Stimulated activated CD8-positive, alpha-beta memory T cell treated with anti-CD3 and anti-CD28 coated beads, Interleukin-12 subunit alpha, Interleukin-12 subunit beta, amount 100 ng/mL, for 1 hour (primary cell): Measurements from ENCODE around the gene KCNMB2.
"Not testable (repeated sequence)": the region's sequence is repeated elsewhere in the genome, so short reads cannot be mapped to it uniquely, and the experiment has no call there.

Source experiments
- DNase-seq: peaks from one replicate; pipeline ENCODE4 v3.0.0-alpha.2; 2020; ENCODE audit warnings: low read depth

The KCNMB2 gene

GRCh38 chr3:178703268-178703975, 167.2 kb downstream of the KCNMB2 start:
- DNase-seq = no peak

GRCh38 chr3:178705925-178706324, 169.7 kb downstream of the KCNMB2 start:
- DNase-seq = no peak

DNA sequence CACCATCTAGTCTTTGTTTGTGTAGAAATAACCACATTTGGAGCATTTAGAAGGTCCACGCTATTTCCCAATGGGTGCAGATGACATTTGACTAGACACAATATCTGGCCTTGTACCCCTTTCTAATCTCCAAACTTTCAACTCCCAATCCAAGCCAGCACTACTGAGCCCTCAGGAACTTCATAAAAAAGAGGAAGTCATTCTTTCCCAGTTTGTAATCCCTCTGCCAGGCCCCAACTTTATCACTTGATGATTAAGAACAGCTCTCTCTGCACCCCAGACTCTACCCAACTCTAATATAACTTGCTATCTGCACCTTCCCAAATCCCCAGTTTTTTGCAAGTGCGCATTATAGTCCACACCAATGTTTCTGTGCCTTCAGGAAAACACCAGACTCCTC, 170.2 kb downstream of the KCNMB2 start:
- DNase-seq = no peak

GRCh38 chr3:178707311-178708031, 171.2 kb downstream of the KCNMB2 start:
- DNase-seq = no peak

DNA sequence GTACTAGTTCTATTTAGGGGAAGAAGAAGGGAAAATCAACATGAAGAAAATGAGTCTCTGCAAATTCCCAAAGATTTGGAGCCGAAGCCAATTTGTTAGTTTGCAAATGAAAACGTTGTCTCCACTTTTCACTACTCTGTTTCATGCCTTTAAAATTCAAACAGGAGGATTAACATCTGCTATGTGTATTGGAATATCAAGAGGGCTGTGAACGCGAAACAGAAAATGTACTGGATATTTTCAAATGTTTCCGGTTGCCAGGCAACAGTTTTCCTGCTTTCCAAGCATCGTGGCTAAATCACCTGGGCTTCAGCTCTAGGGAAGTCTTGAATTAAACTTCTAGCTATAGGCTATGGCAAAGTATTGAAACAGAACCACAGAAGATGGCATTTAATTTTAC, 172.8 kb downstream of the KCNMB2 start:
- no peak for DNase-seq

DNA sequence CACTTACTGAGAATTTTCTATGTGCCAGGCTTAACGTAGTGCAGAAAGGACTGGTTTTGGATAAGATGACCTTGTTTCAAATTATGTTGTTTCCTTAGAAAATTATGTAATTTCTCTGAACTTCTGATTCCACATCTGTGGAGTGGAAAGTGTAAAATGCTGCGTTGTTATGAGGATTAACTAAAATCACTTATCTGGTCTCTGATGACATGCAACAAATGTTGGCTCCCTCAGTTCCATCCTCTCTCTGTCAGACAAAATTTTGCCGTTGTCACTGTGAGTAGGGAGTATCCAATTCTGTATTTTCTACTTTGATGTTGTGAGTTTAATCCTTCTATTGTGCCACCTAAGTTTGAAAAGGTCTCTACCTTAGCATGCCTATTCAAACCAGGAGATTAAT, 175.5 kb downstream of the KCNMB2 start:
- no peak for DNase-seq

GRCh38 chr3:178712247-178712646, 176.0 kb downstream of the KCNMB2 start:
- DNase-seq = no peak

DNA sequence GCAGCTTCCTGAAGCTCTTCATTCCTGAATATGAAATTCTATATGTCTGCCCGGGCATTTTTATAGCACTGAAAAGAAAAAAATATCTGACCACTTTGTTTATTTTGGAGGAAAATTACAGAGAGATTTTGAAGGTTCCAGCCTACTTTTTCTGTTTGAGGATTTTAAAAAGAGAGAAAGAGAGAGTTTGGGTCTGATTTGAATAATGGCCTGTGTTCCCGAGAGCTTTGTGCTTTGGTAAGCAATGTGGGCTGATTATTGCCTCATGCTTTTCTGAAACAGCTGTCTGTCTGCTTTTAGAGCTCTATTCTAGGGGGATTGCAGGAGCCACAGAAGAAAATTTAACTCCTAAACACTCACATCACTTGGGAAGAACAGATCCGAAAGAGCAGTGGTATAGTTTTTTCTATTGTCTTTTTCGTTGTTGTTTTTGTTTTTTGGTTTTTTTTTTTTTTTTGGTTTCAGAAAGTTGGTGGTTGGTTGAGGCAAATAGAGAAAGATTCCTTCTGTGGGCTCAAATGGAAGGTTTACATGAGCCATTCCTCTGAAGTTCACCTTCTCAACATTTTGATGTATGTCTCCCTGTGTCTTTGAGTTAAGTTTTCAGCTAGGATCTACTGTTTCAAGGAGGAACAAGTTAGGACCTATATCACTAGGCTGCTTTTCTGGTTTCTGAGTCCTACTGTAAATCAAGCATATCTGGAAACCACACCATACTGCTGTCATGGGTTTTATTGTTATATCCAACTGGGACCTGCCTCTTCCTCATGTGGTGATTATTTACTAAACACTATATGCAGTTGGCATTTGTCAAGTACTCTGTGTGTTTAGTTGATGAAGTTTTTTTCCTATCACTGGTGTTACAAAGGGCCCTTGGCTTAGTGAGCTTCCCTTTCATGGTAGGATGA, 178.9 kb downstream of the KCNMB2 start:
- no peak for DNase-seq

- DNase-seq = no peak
Measured at GRCh38 chr3:178718995-178719635, 182.9 kb downstream of the KCNMB2 start.

GRCh38 chr3:178732824-178733223, 196.6 kb downstream of the KCNMB2 start:
- no peak for DNase-seq

GRCh38 chr3:178735032-178735674, 198.9 kb downstream of the KCNMB2 start:
- DNase-seq = no peak

- DNase-seq = no peak
Measured at GRCh38 chr3:178736300-178736699, 200.1 kb downstream of the KCNMB2 start.

GRCh38 chr3:178739720-178740119, 203.5 kb downstream of the KCNMB2 start:
- DNase-seq = no peak

GRCh38 chr3:178741020-178741419, 204.8 kb downstream of the KCNMB2 start:
- DNase-seq = no peak

- DNase-seq = no peak
Measured at GRCh38 chr3:178743297-178743696, 207.1 kb downstream of the KCNMB2 start.

GRCh38 chr3:178745861-178746655, 209.8 kb downstream of the KCNMB2 start:
- not testable (repeated sequence) for DNase-seq

DNA sequence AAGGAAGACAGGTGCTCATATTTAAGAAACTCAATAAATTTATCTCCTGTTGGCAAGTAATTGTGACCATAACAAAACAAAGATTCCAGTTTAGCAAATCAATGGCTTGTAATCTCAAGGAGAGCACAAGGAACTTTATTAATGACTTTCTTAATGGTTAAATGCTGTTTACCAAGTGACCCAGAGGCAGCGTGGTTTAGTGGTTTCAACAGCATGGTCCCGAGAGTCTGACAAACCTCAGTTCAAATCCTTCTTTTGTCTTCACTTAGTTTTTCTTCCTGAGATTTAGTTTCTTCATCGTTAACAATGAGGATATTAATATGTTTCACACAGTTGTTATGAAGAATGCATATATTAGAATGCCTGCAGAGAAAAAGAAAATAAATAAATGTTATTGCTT, 212.6 kb downstream of the KCNMB2 start:
- DNase-seq = no peak

DNA sequence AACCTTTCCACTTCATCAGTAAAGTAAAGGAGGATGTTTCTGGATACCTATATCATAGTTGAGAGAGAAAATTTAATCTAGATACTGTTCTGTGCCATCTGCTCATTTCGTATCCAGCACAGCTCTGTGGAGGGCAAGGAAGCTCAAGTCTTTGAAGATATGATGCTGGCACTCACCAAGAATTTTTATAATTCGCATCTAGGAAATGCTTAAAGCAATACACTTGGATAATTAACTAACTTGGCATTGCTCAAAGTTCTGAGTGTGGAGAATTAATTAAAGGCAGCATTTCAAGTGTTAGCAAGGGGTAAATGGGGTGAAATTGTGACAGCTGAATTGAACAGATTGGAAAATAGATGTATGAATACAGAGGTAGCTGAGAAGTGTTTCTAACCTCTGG, 213.2 kb downstream of the KCNMB2 start:
- DNase-seq = no peak

- no peak for DNase-seq
Measured at GRCh38 chr3:178750639-178751300, 214.5 kb downstream of the KCNMB2 start.

GRCh38 chr3:178752843-178753242, 216.6 kb downstream of the KCNMB2 start:
- DNase-seq = no peak
